Right atrium auricular region (tissue), 2 donors: ENCODE results near the gene CENPL. TPM values are rescaled to one million over a fixed set of nuclear protein-coding genes. Genes with fewer than 3 reads are reported as not detected.

Experiments
- DNase-seq: peaks from one replicate; pipeline ENCODE4 v3.0.0-alpha.2; 2019; ENCODE audit warnings: low spot score
- H3K27ac ChIP-seq, 2 donors: fragments of 200-600 bp; sonication (generic); 1 replicate in 1 of 2; 2 replicates in 1 of 2; pipeline ENCODE4 v1.5.1; 2016 to 2019
- H3K27me3 ChIP-seq, 2 donors: fragments of 200-600 bp; sonication (generic); one replicate each; pipeline versions ENCODE4 v1.5.1 to v1.6.0; 2017 to 2019
- H3K36me3 ChIP-seq: fragments of 200-600 bp; sonication (generic); one replicate; pipeline ENCODE4 v1.5.1; 2016
- H3K4me1 ChIP-seq, 2 donors: fragments of 200-600 bp; sonication (generic); one replicate each; pipeline versions ENCODE4 v1.5.1 to v1.6.0; 2017 to 2019
- H3K4me3 ChIP-seq, 2 donors: fragments of 200-600 bp; sonication (generic); 1 replicate in 1 of 2; 2 replicates in 1 of 2; pipeline ENCODE4 v1.5.1; 2017 to 2019; ENCODE audit warnings: mild to moderate bottlenecking in 1 of 2, moderate library complexity in 1 of 2
- H3K9me3 ChIP-seq, 2 donors: fragments of 200-600 bp; sonication (generic); one replicate each; pipeline ENCODE4 v1.5.1; 2019
- CTCF ChIP-seq, 2 donors: fragments of 200-600 bp; sonication (generic); IDR thresholded peaks; one replicate each; pipeline ENCODE4 v1.5.1; 2019; ENCODE audit warnings: antibody characterized with exemption in 2 of 2
- total RNA-seq, 2 donors: library from RNA; depleted of rRNA; stranded (reverse); fragments of >200 nt; gene quantifications; one replicate each; pipeline ENCODE4 v1.1.0, GENCODE V29; 2016

CENPL gene
- 1 to 10 TPM; 1.5 to 4.2 TPM for total RNA-seq

- Histone ChIP-seq H3K27ac (peak within 1 kb of the TSS; percentile 91 to 95), H3K4me1 (peaks cover 0 to 23% of the 10 kb centered on the region in 2 donors), H3K27me3 (no peaks in the 10 kb centered on the region), H3K9me3 (no peaks in the 10 kb centered on the region), H3K36me3 (no peaks in the 10 kb centered on the region), H3K4me3 (peak within 1 kb of the TSS; percentile 40 to 74)
- DNase-seq = peak; percentile 98
- TF ChIP-seq CTCF (IDR thresholded peaks at IDR 0.05) = no peak
These were observed at the start of gene CENPL, which contains the start of gene DARS2 for GRCh38 chr1:173824315-173825081. CENPL (minus strand) TSS chr1:173824883; CDS start chr1:173811299, 13,584 bp downstream. DARS2 (plus strand) TSS chr1:173824673; CDS start chr1:173825230, 557 bp downstream.

- peaks cover 21% of the 10 kb centered on the region for H3K36me3 ChIP-seq
These were observed 46.8 kb upstream of the CENPL start for GRCh38 chr1:173871500-173871899.

GRCh38 chr1:173871091-173871490, 46.4 kb upstream of the CENPL start:
- Histone ChIP-seq H3K36me3 (peaks cover 22% of the 10 kb centered on the region), H3K27ac (no peak overlapping the region), H3K27me3 (no peaks in the 10 kb centered on the region), H3K4me1 (peaks cover 0 to 39% of the 10 kb centered on the region in 2 donors), H3K4me3 (no peak overlapping the region), H3K9me3 (no peaks in the 10 kb centered on the region)
- DNase-seq = no peak
- no peak for TF ChIP-seq CTCF (IDR thresholded peaks at IDR 0.05)

More at GRCh38 chr1:173871500-173871899, 46.8 kb upstream of the CENPL start:
- peaks cover 0 to 35% of the 10 kb centered on the region in 2 donors for H3K4me1 ChIP-seq
- no peak overlapping the region for H3K4me3 ChIP-seq
- no peaks in the 10 kb centered on the region for H3K9me3 ChIP-seq
- H3K27ac ChIP-seq = no peak overlapping the region
- no peak for DNase-seq
- TF ChIP-seq CTCF (IDR thresholded peaks at IDR 0.05) = no peak
- H3K27me3 ChIP-seq = no peaks in the 10 kb centered on the region

- DNase-seq = no peak
- Histone ChIP-seq H3K4me1 (peaks cover 0 to 45% of the 10 kb centered on the region in 2 donors), H3K27me3 (no peaks in the 10 kb centered on the region), H3K9me3 (no peaks in the 10 kb centered on the region), H3K27ac (no peak overlapping the region), H3K36me3 (peaks cover 22% of the 10 kb centered on the region), H3K4me3 (no peak overlapping the region)
- no peak for TF ChIP-seq CTCF (IDR thresholded peaks at IDR 0.05)
These were observed 45.8 kb upstream of the CENPL start for GRCh38 chr1:173870252-173871075.

- Histone ChIP-seq H3K9me3 (no peaks in the 10 kb centered on the region), H3K27me3 (no peaks in the 10 kb centered on the region), H3K4me1 (peaks cover 0 to 54% of the 10 kb centered on the region in 2 donors), H3K36me3 (peaks cover 31% of the 10 kb centered on the region), H3K4me3 (peak overlapping the region; percentile 67 to 93), H3K27ac (peak overlapping the region; percentile 95 to 98)
- no peak for TF ChIP-seq CTCF (IDR thresholded peaks at IDR 0.05)
- no peak for DNase-seq
These were observed 44.3 kb upstream of the CENPL start for GRCh38 chr1:173869021-173869359.
